SK-N-SH (cell line): ENCODE data around the gene ARHGAP15. TPM values are rescaled to one million over a fixed set of nuclear protein-coding genes. Genes with fewer than 3 reads are reported as not detected.

Experiments
- CTCF ChIA-PET: fragments of 300-600, 350-600 bp; formaldehyde crosslinking; extraction: SDS; loops from one replicate; lab custom pipeline; 2021; lab: Yijun Ruan, JAX
- POLR2A ChIA-PET: fragments of 350-600 bp; sonication (Branson Sonifier 250); formaldehyde crosslinking; extraction: SDS; loops from one replicate; lab custom pipeline; 2020; ENCODE audit warnings: antibody characterized with exemption, inconsistent platforms; lab: Yijun Ruan, JAX
- DNase-seq: peaks from one replicate; pipeline ENCODE4 v3.0.0; 2012
- H2AFZ ChIP-seq: fragments of 200-600 bp; sonication (generic); 2 replicates; pipeline ENCODE4 v1.8.1; 2016; ENCODE audit warnings: antibody characterized with exemption, mild to moderate bottlenecking, low read depth
- H3F3A ChIP-seq: fragments of 200-600 bp; sonication (generic); replicated peaks from 2 replicates; pipeline ENCODE3; 2016; ENCODE audit warnings: antibody characterized with exemption, mild to moderate bottlenecking; ENCODE audit not compliant: insufficient read depth
- H3K27ac ChIP-seq, 2 experiments: fragments of 200-500 bp in 1 of 2; fragments of 200-600 bp in 1 of 2; sonication (Bioruptor generic) in 1 of 2; sonication (generic), shearing (Covaris generic) in 1 of 2; 2 replicates each; pipeline versions ENCODE4 v1.5.1 to v1.6.1; 2014 to 2016; ENCODE audit warnings: low read depth in 2 of 2, inconsistent platforms in 1 of 2, low read length in 1 of 2, mild to moderate bottlenecking in 1 of 2, mixed read lengths in 1 of 2
- H3K27me3 ChIP-seq: fragments of 200-600 bp; sonication (generic), shearing (Covaris generic); 2 replicates; pipeline ENCODE4 v1.6.1; 2016; ENCODE audit warnings: mixed run types; ENCODE audit not compliant: insufficient read depth
- H3K36me3 ChIP-seq, 2 experiments: fragments of 200-500 bp in 1 of 2; fragments of 200-600 bp in 1 of 2; sonication (Bioruptor generic) in 1 of 2; sonication (generic) in 1 of 2; replicated peaks in 1 of 2; 2 replicates each; pipeline versions ENCODE3 to v1.5.1; 2014 to 2016; ENCODE audit warnings: low read length in 1 of 2, mild to moderate bottlenecking in 1 of 2; ENCODE audit not compliant: insufficient read depth in 2 of 2, control insufficient read depth in 1 of 2
- H3K4me1 ChIP-seq, 2 experiments: fragments of 200-500 bp in 1 of 2; fragments of 200-600 bp in 1 of 2; sonication (Bioruptor generic) in 1 of 2; sonication (generic), shearing (Covaris generic) in 1 of 2; 2 replicates each; pipeline versions ENCODE4 v1.5.1 to v1.6.1; 2014 to 2016; ENCODE audit warnings: low read depth in 1 of 2, low read length in 1 of 2, mixed run types in 1 of 2; ENCODE audit not compliant: insufficient read depth in 2 of 2, control insufficient read depth in 1 of 2
- H3K4me2 ChIP-seq: fragments of 200-600 bp; sonication (generic), shearing (Covaris generic); 2 replicates; pipeline ENCODE4 v1.6.1; 2017; ENCODE audit warnings: mixed run types
- H3K4me3 ChIP-seq, 2 experiments: fragments of 200-500 bp in 1 of 2; fragments of 200-600 bp in 1 of 2; sonication (Bioruptor generic) in 1 of 2; sonication (generic), shearing (Covaris generic) in 1 of 2; 2 replicates each; pipeline versions ENCODE4 v1.5.1 to v1.8.1; 2014 to 2016; ENCODE audit warnings: low read depth in 2 of 2, inconsistent platforms in 1 of 2, low read length in 1 of 2, mild to moderate bottlenecking in 1 of 2, mixed read lengths in 1 of 2, moderate library complexity in 1 of 2
- H3K79me2 ChIP-seq: fragments of 200-600 bp; sonication (generic); 2 replicates; pipeline ENCODE4 v1.8.1; 2017; ENCODE audit warnings: mild to moderate bottlenecking; ENCODE audit not compliant: insufficient read depth
- H3K9ac ChIP-seq: fragments of 200-600 bp; sonication (generic); 2 replicates; pipeline ENCODE4 v1.6.1; 2017; ENCODE audit warnings: mixed run types
- H3K9me2 ChIP-seq: fragments of 200-600 bp; sonication (generic); 2 replicates; pipeline ENCODE4 v1.6.1; 2017; ENCODE audit warnings: mixed run types
- H3K9me3 ChIP-seq: fragments of 200-600 bp; sonication (generic); 2 replicates; pipeline ENCODE4 v1.6.1; 2017; ENCODE audit warnings: mixed run types, mild to moderate bottlenecking, moderate library complexity
- H4K20me1 ChIP-seq: fragments of 200-600 bp; sonication (generic); 2 replicates; pipeline ENCODE4 v1.6.1; 2017; ENCODE audit warnings: mild to moderate bottlenecking, mixed run types; ENCODE audit not compliant: insufficient read depth
- EZH2phosphoT487 ChIP-seq: fragments of 200-600 bp; sonication (generic); IDR thresholded peaks from 2 replicates; pipeline ENCODE4 v1.6.1; 2017; ENCODE audit warnings: low read depth, mixed run types, mild to moderate bottlenecking, antibody characterized with exemption, moderate library complexity, borderline replicate concordance
- FOXM1 ChIP-seq: IDR thresholded peaks from 2 replicates; pipeline ENCODE4 v1.4.0; 2012; ENCODE audit warnings: low read depth, mild to moderate bottlenecking
- GABPA ChIP-seq: IDR thresholded peaks from 2 replicates; pipeline ENCODE4 v1.4.0; 2012; ENCODE audit warnings: low read depth, mild to moderate bottlenecking
- IRF3 ChIP-seq: fragments of 150-350 bp; IDR thresholded peaks from 2 replicates; pipeline ENCODE4 v1.6.1; 2016; ENCODE audit warnings: mild to moderate bottlenecking, low read depth, low read length
- MEF2A ChIP-seq: IDR thresholded peaks from 2 replicates; pipeline ENCODE4 v1.4.0; 2012; ENCODE audit warnings: low read depth, borderline replicate concordance
- NRF1 ChIP-seq: IDR thresholded peaks from 2 replicates; pipeline ENCODE4 v1.6.1; 2012; ENCODE audit warnings: low read depth, mild to moderate bottlenecking, low read length
- RFX5 ChIP-seq: IDR thresholded peaks from 2 replicates; pipeline ENCODE4 v1.6.1; 2012; ENCODE audit warnings: mild to moderate bottlenecking, improper control_type of control experiment, low read length
- RXRA ChIP-seq: IDR thresholded peaks from 2 replicates; pipeline ENCODE4 v1.4.0; 2012; ENCODE audit warnings: low read depth, mild to moderate bottlenecking, borderline replicate concordance
- SIN3A ChIP-seq: IDR thresholded peaks from 2 replicates; pipeline ENCODE4 v1.6.1; 2012; ENCODE audit warnings: low read depth, mild to moderate bottlenecking, low read length, moderate library complexity, borderline replicate concordance
- SMC3 ChIP-seq: IDR thresholded peaks from 2 replicates; pipeline ENCODE4 v1.6.1; 2012; ENCODE audit warnings: low read depth, low read length, improper control_type of control experiment
- TAF1 ChIP-seq: IDR thresholded peaks from 2 replicates; pipeline ENCODE4 v1.6.1; 2012; ENCODE audit warnings: low read depth, mild to moderate bottlenecking, low read length, moderate library complexity, borderline replicate concordance
- TCF12 ChIP-seq: IDR thresholded peaks from 2 replicates; pipeline ENCODE4 v1.4.0; 2012
- WGBS: methylation state at CpG from one replicate; pipeline ENCODE4 v1.1.6; 2017; ENCODE audit warnings: low lambda C conversion rate; 5-methylcytosine and 5-hydroxymethylcytosine counted together
- polyA plus RNA-seq, 3 experiments: library from polyadenylated mRNA; depleted of rRNA; stranded (reverse); fragments of >200 nt; gene quantifications; 2 replicates each; pipeline ENCODE4 v1.2.3, GENCODE V29; 2012
- TF ChIP-seq, protein P1 (sequence below): IDR thresholded peaks from 2 replicates; pipeline ENCODE4; 2012
- TF ChIP-seq, protein P2 (sequence below): fragments of 150-350 bp; IDR thresholded peaks from 2 replicates; pipeline ENCODE4 v1.6.1; 2017; ENCODE audit warnings: antibody characterized with exemption, low read length, low read depth, borderline replicate concordance
- TF ChIP-seq, protein P3 (sequence below): IDR thresholded peaks from 2 replicates; pipeline ENCODE4 v1.4.0; 2012; ENCODE audit warnings: low read depth, borderline replicate concordance
- TF ChIP-seq, protein P4 (sequence below): IDR thresholded peaks from 2 replicates; pipeline ENCODE4 v1.4.0; 2012; ENCODE audit warnings: low read depth, borderline replicate concordance

The ARHGAP15 gene
- polyA plus RNA-seq, 1 of the 3 experiments (the other 2 are of a cell fraction) = not detected

DNA sequence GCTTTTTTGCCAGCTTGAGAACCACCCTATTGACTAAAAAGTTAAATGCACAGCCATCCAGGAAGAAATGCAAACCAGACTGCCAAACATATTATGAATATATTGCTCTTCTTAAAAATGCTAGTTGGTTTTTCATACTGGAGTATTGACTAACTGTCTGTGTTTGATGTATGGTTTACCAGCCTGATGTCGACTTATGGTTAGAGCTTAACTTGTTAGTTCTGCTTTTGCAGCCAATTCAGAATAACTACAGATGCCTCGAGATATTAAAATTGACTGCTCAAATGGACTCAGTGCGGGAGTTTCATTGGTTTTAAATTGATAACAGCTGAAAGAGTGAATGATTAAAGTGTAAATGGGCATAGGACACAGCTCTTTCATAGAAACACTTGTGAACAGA, 369.8 kb downstream of the ARHGAP15 start:
- Histone ChIP-seq H3K9me3 (no peaks in the 10 kb centered on the region; the same call in 1 of the 2 replicates), H3K27ac (no peak overlapping the region), H3F3A (no peaks in the 10 kb centered on the region), H3K79me2 (no peaks in the 10 kb centered on the region), H3K36me3 (peaks cover 0 to 3% of the 10 kb centered on the region in 2 experiments), H3K4me1 (no peaks in the 10 kb centered on the region), H3K9me2 (no peaks in the 10 kb centered on the region; the same call in 1 of the 2 replicates), H3K4me2 (no peak overlapping the region), H2AFZ (no peak overlapping the region), H3K4me3 (no peak overlapping the region), H3K27me3 (no peaks in the 10 kb centered on the region), H3K9ac (no peak overlapping the region), H4K20me1 (no peaks in the 10 kb centered on the region)
- DNase-seq = no peak
- POLR2A ChIA-PET = no interaction called here
- CTCF ChIA-PET = interaction anchor here (0.6 to 1.2 kb wide), 3 partner anchors 10 to 1517 kb away, joined by 3 read pairs; no protein-coding TSS in a partner anchor
- WGBS = 58% methylated on average over 3 of the region's 3 CpGs
- TF ChIP-seq, protein P1, sequence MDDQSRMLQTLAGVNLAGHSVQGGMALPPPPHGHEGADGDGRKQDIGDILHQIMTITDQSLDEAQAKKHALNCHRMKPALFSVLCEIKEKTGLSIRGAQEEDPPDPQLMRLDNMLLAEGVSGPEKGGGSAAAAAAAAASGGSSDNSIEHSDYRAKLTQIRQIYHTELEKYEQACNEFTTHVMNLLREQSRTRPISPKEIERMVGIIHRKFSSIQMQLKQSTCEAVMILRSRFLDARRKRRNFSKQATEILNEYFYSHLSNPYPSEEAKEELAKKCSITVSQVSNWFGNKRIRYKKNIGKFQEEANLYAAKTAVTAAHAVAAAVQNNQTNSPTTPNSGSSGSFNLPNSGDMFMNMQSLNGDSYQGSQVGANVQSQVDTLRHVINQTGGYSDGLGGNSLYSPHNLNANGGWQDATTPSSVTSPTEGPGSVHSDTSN = 0 out of 2 replicates have a peak, but pooled peaks have one; percentile 7
- no peak for TF ChIP-seq SMC3

GRCh38 chr2:143501106-143501676, 372.0 kb downstream of the ARHGAP15 start:
- ChIA-PET POLR2A (no interaction called here), CTCF (no interaction called here)
- Histone ChIP-seq H2AFZ (no peak overlapping the region), H3K4me3 (no peak overlapping the region), H3K27me3 (no peaks in the 10 kb centered on the region), H3K4me1 (no peaks in the 10 kb centered on the region), H3K79me2 (no peaks in the 10 kb centered on the region), H3K9me3 (no peaks in the 10 kb centered on the region), H3F3A (no peaks in the 10 kb centered on the region), H3K27ac (no peak overlapping the region), H3K9me2 (no peaks in the 10 kb centered on the region), H4K20me1 (no peaks in the 10 kb centered on the region), H3K36me3 (no peaks in the 10 kb centered on the region), H3K4me2 (no peak overlapping the region), H3K9ac (no peak overlapping the region)
- WGBS = 75% methylated on average over 7 of the region's 7 CpGs
- TF ChIP-seq NRF1 (no peak), RXRA (no peak), TAF1 (no peak), SIN3A (no peak)
- DNase-seq = no peak

DNA sequence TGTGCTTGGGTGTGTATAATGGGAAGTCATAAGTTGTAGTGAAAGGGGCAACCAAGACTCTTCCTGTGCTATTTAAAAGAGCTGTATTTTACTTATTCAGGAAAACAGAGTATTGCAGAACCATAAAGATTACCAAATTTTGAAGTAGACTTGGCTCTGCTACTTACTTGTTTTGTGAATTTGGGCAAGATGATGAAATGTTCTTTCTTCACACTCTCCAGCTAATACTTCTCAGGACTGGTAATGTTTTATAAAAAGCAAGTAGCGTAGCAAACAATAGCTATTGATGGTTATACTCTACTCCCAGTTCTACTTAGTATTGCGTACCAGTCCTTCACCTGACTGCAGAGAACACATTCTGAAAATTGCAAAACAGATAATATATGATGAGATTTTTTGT, 374.1 kb downstream of the ARHGAP15 start:
- CTCF ChIA-PET = no interaction called here
- TF ChIP-seq, protein P2, sequence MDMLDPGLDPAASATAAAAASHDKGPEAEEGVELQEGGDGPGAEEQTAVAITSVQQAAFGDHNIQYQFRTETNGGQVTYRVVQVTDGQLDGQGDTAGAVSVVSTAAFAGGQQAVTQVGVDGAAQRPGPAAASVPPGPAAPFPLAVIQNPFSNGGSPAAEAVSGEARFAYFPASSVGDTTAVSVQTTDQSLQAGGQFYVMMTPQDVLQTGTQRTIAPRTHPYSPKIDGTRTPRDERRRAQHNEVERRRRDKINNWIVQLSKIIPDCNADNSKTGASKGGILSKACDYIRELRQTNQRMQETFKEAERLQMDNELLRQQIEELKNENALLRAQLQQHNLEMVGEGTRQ = no peak
- TF ChIP-seq MEF2A = no peak
- no peak for TF ChIP-seq TCF12
- no peak for TF ChIP-seq IRF3
- no peak for TF ChIP-seq RFX5
- TF ChIP-seq GABPA = no peak
- TF ChIP-seq EZH2phosphoT487 = no peak
- TF ChIP-seq, protein P3, sequence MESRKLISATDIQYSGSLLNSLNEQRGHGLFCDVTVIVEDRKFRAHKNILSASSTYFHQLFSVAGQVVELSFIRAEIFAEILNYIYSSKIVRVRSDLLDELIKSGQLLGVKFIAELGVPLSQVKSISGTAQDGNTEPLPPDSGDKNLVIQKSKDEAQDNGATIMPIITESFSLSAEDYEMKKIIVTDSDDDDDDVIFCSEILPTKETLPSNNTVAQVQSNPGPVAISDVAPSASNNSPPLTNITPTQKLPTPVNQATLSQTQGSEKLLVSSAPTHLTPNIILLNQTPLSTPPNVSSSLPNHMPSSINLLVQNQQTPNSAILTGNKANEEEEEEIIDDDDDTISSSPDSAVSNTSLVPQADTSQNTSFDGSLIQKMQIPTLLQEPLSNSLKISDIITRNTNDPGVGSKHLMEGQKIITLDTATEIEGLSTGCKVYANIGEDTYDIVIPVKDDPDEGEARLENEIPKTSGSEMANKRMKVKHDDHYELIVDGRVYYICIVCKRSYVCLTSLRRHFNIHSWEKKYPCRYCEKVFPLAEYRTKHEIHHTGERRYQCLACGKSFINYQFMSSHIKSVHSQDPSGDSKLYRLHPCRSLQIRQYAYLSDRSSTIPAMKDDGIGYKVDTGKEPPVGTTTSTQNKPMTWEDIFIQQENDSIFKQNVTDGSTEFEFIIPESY = no peak
- TF ChIP-seq FOXM1 = no peak
- TF ChIP-seq, protein P4, sequence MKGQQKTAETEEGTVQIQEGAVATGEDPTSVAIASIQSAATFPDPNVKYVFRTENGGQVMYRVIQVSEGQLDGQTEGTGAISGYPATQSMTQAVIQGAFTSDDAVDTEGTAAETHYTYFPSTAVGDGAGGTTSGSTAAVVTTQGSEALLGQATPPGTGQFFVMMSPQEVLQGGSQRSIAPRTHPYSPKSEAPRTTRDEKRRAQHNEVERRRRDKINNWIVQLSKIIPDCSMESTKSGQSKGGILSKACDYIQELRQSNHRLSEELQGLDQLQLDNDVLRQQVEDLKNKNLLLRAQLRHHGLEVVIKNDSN = no peak

More for the DNA sequence above, 374.1 kb downstream of the ARHGAP15 start:
- Histone ChIP-seq H3K9ac (no peak overlapping the region), H3K4me3 (no peak overlapping the region), H3K9me3 (no peaks in the 10 kb centered on the region), H3K4me2 (no peak overlapping the region), H3F3A (no peaks in the 10 kb centered on the region), H4K20me1 (no peaks in the 10 kb centered on the region), H3K79me2 (no peaks in the 10 kb centered on the region), H3K9me2 (no peaks in the 10 kb centered on the region), H3K4me1 (no peaks in the 10 kb centered on the region), H3K27ac (no peak overlapping the region), H3K36me3 (no peaks in the 10 kb centered on the region), H3K27me3 (no peaks in the 10 kb centered on the region), H2AFZ (no peak overlapping the region)
- no peak for DNase-seq
- 88% methylated on average over 2 of the region's 2 CpGs for WGBS
- POLR2A ChIA-PET = no interaction called here
